HG03060 (cell line): ENCODE results near the gene FOXL3.
"Not testable (repeated sequence)": the region's sequence is repeated elsewhere in the genome, so short reads cannot be mapped to it uniquely, and the experiment has no call there.

ENCODE experiments used
- ATAC-seq: cut with Tn5 transposase; IDR thresholded peaks from one replicate; pipeline ENCODE4 v1.9.1; 2021; ENCODE audit warnings: low read depth, moderate number of reproducible peaks; ENCODE audit not compliant: unreplicated experiment

Gene FOXL3

DNA sequence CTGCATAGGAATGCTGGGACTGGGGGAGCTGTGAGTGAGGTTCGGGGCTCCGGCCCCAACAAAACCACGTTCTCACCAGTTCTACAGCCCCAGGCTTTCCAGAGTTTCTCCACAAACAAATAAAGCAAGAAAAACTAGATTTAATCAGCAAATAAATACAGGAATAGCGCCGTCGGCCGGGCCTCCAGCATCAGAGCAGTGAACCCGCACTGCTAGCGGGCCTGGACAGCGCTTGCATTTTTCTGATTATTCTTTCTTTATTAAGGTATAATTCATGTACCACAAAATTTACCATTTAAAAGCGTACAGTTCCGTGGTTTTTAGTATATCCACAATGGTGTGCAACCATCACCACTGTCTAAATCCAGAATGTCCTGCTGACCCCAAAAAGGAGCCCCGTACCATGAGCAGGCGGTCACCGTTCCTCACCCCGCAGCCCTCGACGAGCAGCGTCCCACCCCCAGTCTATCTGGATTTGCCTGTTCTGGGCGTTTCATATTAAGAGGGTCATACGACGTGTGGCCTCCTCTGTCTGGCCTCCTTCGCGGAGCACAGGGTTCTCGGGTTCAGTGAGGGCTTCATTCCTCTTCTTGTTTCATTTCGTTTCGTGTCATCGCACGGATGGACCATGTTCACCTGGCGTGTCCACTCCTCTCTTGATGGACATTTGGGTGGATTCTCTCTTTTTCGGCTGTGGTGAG lies 35.5 kb upstream of the FOXL3 start:
- no peak for ATAC-seq

DNA sequence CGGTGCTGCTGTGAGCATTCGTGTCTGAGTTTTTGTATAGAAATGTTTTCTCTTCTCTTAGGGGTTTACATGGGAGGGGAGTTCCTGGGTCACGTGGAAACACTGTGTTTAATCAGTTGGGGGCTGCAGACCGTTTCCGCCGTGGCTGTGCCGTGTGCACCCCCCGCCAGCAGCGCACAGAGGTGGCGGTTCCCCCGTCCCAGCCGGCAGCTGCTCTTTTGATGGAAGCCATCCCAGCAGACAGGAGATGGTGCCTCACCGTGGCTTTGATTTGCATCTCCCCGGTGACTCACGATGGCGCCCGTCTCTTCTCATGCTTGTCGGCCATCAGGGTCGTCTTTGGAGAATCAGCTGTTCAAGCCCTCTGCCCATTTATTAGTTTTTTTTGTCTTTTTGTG lies 34.9 kb upstream of the FOXL3 start:
- ATAC-seq, result no peak

DNA sequence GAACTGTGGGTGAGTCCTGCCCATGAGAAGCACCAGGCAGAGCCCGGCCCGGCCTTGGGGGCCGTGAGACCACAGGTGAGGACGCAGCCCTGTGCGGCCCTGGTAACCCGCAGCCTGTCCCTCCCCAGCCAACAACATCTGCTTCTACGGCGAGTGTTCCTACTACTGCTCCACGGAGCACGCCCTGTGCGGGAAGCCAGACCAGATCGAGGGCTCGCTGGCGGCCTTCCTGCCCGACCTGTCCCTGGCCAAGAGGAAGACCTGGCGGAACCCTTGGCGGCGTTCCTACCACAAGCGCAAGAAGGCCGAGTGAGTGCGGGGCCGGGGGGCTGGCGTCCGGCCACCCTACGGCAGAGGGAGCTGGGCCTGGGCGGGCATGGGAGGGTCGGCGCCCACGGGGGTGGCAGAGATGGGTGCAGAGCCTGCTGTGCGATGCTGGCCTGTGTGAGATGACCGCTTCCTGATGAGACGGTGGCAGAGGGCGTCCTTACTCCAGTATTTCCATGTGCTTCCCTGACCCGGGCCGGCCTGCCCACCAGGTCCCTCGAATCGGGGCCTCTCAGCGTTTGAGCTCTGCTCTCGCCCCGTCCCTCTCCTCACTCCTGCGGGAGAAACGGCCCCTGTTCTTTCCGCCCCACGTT lies 34.1 kb upstream of the FOXL3 start:
- ATAC-seq, result no peak

DNA sequence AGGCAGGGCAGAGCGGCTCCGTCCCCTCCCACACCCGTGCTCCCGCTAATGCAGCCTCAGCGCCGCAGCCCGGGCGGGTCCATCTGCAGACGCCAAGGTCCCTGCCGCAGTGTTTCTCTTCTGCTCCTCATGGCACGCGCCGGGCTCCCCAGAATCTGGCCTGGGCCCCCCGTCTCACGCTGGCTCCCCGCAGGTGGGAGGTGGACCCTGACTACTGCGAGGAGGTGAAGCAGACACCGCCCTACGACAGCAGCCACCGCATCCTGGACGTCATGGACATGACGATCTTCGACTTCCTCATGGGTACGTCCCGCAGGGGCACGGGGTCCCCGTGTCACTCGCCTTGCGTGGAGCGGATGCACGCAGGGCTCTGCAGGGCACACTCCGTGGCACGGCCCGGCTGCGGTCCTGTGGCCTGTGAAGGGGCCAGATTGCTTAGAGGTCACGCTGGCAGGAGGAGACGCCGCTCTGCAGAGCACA lies 33.5 kb upstream of the FOXL3 start:
- ATAC-seq, result no peak

DNA sequence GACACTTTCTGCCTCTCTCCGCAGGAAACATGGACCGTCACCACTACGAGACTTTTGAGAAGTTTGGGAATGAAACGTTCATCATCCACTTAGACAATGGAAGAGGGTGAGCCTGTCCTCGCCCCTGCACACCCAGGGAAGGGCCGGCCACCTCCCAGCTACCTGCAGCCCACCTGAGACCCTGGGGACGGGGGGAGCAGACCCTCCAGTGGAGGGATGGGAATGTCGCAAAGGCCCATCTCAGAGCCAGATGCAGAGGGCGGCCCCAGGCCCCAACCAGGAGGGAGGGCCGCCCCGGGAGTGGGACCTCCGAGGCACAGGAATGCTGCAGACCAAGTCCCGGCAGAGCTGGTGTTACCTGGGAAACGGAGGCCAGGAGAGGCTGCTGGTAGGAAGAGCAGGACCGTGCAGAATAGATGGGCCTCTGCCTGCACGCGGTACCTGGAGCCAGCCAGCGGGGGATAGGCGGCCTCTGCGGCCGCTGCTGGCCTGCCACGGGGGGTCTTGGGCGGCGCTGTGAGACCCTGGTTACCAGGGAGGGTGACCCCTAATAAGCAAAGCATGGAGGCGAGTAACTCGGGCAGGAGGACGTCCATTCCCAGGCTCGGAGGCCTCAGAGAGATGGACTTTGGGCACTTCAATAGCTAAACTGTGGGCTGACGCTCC lies 32.9 kb upstream of the FOXL3 start:
- ATAC-seq, result no peak

DNA sequence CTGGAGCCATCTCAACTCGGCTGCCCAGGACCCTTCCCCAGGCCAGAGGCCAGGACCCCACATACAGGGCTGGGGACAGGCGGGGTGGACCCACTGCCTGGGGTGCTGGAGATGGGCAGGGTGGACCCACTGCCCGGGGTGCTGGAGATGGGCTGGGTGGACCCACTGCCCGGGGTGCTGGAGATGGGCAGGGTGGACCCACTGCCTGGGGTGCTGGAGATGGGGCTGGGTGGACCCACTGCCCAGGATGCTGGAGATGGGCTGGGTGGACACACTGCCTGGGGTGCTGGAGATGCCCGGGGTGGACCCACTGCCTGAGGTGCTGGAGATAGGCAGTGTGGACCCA lies 32.4 kb upstream of the FOXL3 start:
- ATAC-seq, result no peak

DNA sequence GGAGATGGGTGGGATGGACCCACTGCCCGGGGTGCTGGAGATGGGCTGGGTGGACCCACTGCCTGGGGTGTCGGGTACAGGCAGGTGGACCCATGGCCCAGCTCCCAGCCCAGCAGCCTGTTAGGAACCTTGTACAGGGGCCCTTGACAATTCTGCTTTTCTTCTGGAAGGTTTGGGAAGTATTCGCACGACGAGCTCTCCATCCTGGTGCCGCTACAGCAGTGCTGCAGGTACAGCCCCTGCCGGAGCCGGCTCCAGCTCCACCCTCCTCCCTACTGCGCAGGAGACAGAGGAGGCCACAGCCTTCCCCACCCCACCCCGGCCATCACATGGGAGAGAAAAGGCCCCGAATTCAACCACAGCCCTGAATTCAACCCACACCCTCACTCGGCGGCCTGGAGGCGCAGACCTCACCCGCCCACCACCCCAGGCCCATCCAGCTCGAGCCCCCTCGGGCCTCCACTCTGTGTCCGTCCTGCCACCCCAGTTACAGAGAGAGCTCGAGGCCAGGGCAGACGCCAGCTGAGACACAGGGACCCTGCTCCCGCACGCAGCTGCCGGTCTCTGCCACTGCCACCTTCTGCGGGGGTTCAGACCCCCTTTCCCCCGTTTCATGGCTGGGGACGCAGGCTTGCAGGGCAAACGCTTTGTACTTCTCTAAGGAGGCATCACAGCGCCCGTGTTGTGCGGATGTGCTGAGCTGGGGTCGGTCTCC lies 31.3 kb upstream of the FOXL3 start:
- no peak for ATAC-seq

DNA sequence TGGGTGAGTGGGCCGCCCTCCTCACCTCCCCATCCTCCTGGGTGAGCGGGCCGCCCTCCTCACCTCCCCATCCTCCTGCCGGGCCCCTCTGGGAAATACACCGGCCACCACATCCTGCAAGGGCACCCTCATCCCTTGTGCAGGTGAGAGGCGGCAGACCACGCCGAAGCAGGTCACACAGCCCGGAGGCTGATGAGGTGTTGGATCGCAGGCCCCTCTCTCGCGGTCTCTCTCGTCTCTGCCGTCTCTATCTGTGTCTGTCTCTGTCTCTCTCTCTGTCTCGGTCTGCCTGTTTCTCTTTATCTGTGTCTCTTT lies 30.8 kb upstream of the FOXL3 start:
- ATAC-seq, result no peak

DNA sequence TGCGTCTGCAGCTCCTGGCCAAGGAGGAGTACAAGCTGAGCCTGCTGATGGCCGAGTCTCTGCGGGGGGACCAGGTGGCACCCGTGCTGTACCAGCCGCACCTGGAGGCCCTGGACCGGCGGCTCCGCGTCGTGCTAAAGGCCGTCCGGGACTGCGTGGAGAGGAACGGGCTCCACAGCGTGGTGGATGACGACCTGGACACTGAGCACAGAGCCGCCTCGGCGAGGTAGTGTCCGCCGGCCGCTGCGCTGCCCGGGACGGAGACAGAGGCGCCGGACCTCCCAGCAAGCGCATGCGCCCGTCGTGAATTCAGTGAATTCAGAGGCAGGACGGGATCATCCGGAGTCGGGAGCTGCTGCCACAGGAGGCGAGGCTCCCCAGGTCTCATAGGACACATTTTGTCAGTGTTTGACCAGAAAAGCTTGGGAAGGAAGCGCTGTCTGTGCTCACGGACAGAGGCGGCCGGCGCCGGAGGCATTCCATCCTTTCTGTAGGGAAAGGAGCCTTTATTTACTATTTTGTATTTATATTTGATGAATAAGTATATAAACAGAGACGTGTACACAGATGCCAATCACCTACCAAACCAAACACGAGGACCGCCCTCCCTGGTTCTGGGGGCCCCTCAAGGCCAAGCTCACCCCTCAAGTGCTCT lies 30.1 kb upstream of the FOXL3 start:
- ATAC-seq, result no peak

DNA sequence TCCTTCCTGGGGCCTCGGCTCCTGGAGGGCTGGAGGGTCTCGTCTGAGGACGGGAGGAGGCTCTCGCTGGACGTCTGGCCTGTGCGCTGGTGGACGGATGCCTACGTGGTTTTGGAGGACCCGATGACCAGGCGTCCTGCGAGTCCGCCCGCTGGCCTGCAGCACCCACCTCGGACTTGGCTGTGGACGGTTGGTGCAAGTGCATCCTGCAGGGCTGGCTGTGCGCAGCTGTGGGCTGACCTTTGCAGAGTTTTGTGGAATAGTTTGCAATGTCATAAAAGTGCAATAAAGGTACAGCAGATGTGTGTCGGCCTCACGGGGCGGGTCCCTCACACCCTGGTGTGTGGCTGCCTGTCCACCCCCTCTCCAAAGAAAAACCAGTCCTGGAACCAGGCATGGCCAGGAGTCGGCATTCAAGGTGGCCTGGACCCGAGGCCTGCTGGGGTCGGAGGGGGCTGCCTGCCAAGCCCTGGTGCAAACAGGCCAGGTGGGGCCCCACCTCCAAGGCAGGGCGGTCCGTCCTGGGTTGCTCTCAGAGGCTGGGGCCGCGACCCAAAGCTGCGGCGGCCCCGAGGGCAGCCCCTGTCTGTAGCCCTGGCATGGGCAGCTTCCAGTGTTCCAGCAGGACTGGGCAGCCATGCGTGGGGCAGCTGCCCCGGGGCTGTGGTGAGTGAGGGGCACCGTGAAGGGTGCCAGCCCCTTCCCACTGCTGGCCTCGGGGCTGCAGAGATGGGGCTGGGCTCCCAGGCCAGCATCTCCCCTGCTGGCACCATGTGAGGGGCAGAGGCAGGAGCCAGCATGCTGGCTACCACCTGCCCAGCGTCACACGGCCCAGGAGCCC lies 29.3 kb upstream of the FOXL3 start:
- no peak for ATAC-seq

DNA sequence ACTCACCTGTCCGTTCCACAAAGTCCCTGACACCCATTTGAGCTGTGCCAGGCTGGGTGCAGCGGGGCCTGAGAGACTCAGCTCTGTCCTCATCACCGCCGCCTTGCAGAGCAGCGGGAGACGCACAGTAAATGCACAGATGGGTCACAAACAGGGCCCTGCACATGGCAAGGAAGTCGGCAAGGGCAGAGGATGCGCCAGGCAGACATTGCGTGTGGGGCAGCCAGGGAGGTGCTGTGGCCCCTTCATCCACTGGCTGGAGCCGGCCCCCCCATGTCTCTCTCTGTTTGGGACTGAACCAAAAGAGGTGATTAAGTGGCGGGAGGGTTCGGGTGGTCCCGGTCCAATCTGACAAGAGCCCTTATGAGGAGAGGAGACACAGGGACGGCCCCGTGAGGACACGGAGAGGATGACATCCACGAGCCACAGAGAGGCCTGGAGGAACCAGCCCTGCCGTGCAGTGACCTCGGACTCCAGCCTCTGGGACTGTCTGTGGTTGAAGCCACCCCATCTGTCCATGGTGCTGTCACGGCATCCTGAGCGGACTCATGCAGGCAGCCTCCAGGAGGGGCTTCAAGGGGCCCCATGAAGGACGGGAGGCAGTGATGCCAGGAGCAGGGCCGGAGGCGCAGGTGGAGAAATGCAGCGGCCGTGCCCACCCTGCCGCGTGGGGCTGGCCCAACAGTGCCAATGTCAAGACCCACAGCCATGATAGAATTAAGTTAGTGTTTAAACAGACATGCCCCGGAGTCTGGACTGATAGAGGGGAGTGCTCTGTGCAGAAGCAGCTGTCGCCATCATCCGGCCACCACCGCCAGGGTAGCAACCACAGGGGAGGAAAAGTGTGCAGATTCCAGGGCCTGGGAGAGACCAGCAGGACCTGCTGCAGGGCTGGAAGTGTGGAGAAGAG lies 28.4 kb upstream of the FOXL3 start:
- ATAC-seq, result no peak

DNA sequence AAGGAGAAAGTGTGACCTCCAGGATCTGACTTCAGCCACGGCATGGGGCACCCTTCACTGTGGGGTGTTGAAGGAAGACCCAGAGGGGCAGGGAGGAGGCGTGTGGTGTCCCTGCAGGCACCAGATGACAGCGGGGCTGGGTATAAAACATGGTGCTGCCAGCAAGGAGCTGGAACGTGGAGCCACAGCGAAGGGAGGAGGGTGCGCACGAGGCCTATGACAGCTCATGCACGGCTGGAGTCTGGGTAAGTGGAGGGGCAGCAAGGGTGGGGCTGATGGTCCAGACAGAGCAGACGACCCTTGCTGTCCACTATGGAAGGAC lies 27.8 kb upstream of the FOXL3 start:
- ATAC-seq, result no peak

DNA sequence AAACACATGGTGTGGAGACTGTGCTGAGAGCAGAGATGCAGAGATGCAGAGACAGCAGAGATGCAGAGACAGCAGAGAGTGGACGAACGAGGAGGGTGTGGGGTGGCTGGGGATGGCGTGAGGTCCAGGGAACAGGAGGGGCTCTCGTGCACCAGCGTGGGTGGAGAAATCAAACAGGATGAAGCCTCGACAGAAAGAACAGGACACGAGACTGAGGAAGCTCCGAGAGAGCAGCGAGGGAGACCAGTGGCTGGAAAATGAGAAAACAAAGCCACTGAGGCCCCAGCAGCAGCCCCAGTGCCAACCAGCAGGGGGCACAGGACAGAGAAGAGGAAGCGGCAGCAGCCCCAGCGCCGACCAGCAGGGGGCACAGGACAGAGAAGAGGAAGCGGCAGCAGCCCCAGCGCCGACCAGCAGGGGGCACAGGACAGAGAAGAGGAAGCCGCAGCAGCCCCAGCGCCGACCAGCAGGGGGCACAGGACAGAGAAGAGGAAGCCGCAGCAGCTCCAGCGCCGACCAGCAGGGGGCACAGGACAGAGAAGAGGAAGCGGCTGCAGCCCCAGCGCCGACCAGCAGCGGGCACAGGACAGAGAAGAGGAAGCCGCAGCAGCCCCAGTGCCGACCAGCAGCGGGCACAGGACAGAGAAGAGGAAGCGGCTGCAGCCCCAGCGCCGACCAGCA lies 27.2 kb upstream of the FOXL3 start:
- not testable (repeated sequence) for ATAC-seq

DNA sequence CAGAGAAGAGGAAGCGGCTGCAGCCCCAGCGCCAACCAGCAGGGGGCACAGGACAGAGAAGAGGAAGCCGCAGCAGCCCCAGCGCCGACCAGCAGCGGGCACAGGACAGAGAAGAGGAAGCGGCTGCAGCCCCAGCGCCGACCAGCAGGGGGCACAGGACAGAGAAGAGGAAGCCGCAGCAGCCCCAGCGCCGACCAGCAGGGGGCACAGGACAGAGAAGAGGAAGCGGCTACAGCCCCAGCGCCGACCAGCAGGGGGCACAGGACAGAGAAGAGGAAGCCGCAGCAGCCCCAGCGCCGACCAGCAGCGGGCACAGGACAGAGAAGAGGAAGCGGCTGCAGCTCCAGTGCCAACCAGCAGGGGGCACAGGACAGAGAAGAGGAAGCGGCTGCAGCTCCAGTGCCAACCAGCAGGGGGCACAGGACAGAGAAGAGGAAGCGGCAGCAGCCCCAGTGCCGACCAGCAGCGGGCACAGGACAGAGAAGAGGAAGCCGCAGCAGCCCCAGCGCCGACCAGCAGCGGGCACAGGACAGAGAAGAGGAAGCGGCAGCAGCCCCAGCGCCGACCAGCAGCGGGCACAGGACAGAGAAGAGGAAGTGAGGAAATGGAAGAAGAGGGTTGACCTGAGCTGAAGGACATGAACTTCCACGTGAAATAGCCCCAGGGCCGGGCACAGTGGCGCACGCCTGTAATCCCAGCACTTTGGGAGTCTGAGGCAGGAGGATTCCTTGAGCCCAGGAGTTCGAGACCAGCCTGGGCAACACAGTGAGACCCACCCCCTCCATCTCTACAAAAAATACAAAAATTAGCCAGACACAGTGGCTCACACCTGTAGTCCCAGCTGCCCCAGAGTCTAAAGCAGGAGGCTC lies 26.3 kb upstream of the FOXL3 start:
- not testable (repeated sequence) for ATAC-seq

DNA sequence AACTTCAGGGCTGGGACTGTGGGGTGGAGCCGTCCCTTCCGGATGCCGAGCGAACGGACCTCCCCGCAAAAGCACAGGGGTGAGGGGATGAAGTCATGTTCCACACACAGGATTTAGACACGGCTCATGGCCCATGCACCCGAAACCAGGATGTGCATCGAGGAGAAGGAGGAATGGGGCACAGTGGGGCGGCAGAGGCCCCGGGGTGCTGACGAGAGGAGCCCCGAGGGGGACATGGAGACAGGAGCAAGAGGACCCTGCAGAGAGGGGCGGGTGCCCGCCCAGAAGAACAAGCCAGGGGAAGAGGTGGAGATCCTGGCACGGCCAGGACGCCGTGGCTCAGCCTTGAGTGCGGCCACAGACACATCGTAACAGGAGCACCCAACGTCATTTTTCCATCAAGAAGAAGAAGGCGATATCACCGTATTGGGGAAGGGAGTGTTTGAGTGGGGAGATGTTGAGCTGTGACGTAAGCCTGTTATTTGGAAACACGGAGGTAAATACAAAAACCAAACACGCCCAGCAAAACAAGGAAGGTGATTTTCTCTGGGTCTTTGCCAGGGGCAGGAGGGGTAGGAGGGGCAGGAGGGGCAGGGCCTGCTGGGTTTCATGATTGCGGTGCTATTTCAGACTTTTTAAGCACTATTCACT lies 25.3 kb upstream of the FOXL3 start:
- ATAC-seq, result no peak

DNA sequence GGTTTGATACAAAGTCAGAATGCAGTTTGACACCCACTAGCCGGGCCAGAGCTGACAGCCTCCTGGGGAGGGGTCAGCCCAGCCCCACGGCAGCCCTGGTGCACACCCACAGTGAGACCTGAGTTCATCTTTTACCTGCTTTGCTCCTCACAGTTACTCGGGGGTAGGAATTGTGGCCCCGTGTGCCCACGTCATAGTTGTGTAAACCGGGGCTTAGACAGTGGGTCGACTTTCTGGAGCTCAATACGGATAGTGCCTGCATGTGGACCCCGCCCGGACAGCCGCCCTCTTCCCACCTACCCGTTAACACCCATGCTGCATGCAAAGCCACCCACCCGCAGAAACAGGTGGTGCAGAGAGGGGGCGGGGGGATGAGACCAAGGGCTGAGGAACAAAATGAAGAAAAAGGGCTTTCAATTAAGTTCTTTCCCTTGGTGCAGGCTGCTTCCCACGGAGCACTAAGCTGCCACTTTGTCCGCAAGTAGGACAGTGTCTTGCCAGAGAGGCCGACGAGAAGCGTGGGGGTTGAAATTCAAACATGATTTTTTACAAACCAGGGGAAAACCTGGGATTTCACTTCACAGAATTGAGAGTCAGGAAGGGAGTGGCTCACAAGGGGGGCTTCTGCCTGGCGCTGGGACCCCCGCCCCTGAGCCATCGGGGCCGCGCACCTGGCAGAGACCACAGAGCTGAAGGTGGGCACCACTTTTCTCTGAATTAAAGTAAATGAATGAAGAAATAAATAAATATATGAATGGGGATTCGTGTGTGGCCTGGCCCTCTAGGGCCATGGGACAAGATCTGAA lies 24.6 kb upstream of the FOXL3 start:
- no peak for ATAC-seq
